ENCODE results near the gene SHANK3. TPM values are rescaled to one million over a fixed set of nuclear protein-coding genes. Genes with fewer than 3 reads are reported as not detected.

The SHANK3 gene
- total and polyA plus RNA-seq, 2 of the 4 experiments (the other 2 are of a cell fraction) = 0.18 to 1.5 TPM

DNA sequence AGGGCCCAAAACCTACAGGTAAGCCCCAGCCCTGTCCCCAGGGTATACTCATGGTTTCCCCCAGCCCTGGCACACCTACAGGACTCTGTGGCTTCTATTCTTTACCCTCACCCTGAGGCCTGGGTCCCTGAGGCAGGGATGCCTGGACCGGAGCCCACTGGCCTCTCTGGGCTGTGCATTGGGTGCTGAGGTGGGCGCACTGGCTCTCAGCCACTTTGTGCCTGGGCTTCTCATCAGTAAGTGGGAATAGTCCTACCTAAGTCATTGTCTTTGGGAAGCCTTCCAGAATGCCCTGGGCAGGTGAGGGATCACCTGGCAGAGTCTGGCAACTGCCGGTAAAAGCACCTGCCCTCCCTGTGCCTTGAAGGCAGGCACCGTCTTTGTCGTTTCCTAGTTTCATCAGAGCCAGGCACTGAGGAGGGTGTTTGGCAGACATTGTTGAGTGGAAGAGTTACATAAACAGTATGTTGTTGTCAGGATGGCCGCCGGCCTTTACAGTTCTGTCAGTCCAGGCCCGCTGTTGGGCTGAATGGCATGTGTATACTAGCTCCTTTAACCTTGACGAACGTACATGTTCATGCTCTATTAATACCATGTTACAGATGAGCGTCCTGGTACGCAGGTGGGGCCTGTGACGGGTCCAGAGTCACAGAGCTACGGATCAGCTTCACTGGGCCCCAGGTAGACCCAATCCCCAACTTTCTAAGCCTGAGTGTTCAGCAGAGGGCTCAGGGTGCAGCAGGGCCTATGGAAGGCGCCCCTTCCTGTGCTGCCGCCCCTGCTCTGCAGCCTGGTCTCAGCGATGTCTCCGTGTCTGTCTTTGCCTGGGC, 23.0 kb downstream of the SHANK3 start:
- intact Hi-C loops (cut with micrococcal nuclease) (no loop called here), in situ Hi-C loops (cut with MboI; ENCODE audit: low sequenced_read_pairs) (no loop called here), dilution Hi-C loops (cut with HindIII; ENCODE audit: low sequenced_read_pairs, unreplicated experiment) (no loop called here)
- Histone ChIP-seq H2BK120ac (ENCODE audit: low read depth, low read length) (no peak overlapping the region), H3K27me3 (ENCODE audit: control insufficient read depth, insufficient read depth, low read length) (peaks cover 12% of the 10 kb centered on the region), H3K23ac (ENCODE audit: low read depth, low read length) (no peak overlapping the region), H4K8ac (ENCODE audit: low read depth in 2 of 2, low read length in 2 of 2) (no peak overlapping the region), H3K4me2 (ENCODE audit: low read depth, low read length) (no peak overlapping the region), H3K4me1 (ENCODE audit: control insufficient read depth, insufficient read depth, low read length) (peaks cover 4% of the 10 kb centered on the region), H2AFZ (replicated peaks; ENCODE audit: low read length, poor library complexity) (no peak overlapping the region), H3K9me3 (ENCODE audit: control insufficient read depth, insufficient read depth, low read length) (no peaks in the 10 kb centered on the region), H3K56ac (ENCODE audit: extremely low read depth, insufficient read depth, low read length) (no peak overlapping the region), H2AK9ac (replicated peaks; ENCODE audit: low read depth, low read length, poor library complexity) (no peak overlapping the region), H3K9ac (ENCODE audit: low read depth, low read length) (no peak overlapping the region), H2BK5ac (ENCODE audit: low read depth, low read length, poor library complexity, severe bottlenecking) (no peak overlapping the region), H4K91ac (ENCODE audit: insufficient read depth, low read depth, low read length) (no peak overlapping the region), H3K4ac (ENCODE audit: low read depth, low read length) (no peak overlapping the region), H3K18ac (ENCODE audit: low read depth, low read length) (no peak overlapping the region), H2BK20ac (ENCODE audit: low read depth, low read length) (no peak overlapping the region), H4K5ac (ENCODE audit: low read depth, low read length) (no peak overlapping the region), H4K20me1 (ENCODE audit: insufficient read depth, low read length) (no peaks in the 10 kb centered on the region; the same call in 1 of the 2 replicates), H2AK5ac (ENCODE audit: low read depth, low read length) (no peak overlapping the region), H2BK15ac (ENCODE audit: low read depth, low read length) (no peak overlapping the region), H3K9me1 (ENCODE audit: insufficient read depth, low read length) (no peaks in the 10 kb centered on the region), H3K14ac (replicated peaks; ENCODE audit: low read depth, low read length) (no peak overlapping the region), H3K4me3 (ENCODE audit: insufficient read depth, low read depth, low read length) (no peak overlapping the region), H3K27ac (ENCODE audit: insufficient read depth, low read length) (no peak overlapping the region), H3K36me3 (ENCODE audit: control insufficient read depth, insufficient read depth, low read length) (no peaks in the 10 kb centered on the region), H3K79me1 (ENCODE audit: low read depth in 1 of 2, low read length in 2 of 2) (peaks cover 3 to 12% of the 10 kb centered on the region in 2 experiments; a peak in 2 of 4 replicates)
- ChIA-PET CTCF (no interaction called here), POLR2A (ENCODE audit: unreplicated experiment) (no interaction called here)
- ATAC-seq (ENCODE audit: low read depth) = no peak
- TF ChIP-seq CEBPB (IDR thresholded peaks at IDR 0.05; ENCODE audit: low read depth, low read length) (no peak), MAZ (IDR thresholded peaks at IDR 0.05; ENCODE audit: borderline replicate concordance, low read depth, low read length) (no peak), RFX5 (IDR thresholded peaks at IDR 0.05; ENCODE audit: low read depth, low read length) (no peak), RAD21 (IDR thresholded peaks at IDR 0.05; ENCODE audit: low read length) (no peak), CHD1 (IDR thresholded peaks at IDR 0.05; ENCODE audit: low read depth, low read length) (no peak), MXI1 (IDR thresholded peaks at IDR 0.05; ENCODE audit: borderline replicate concordance, low read depth, low read length) (no peak), MAFK (IDR thresholded peaks at IDR 0.05; ENCODE audit: low read depth, low read length) (no peak), BHLHE40 (IDR thresholded peaks at IDR 0.05; ENCODE audit: low read depth, low read length) (no peak), SMC3 (IDR thresholded peaks at IDR 0.05; ENCODE audit: low read depth, low read length) (no peak), NFE2L2 (IDR thresholded peaks at IDR 0.05; ENCODE audit: low read depth, low read length) (no peak), FOS (IDR thresholded peaks at IDR 0.05; ENCODE audit: low read depth, low read length) (no peak)
- TF ChIP-seq, protein P1, sequence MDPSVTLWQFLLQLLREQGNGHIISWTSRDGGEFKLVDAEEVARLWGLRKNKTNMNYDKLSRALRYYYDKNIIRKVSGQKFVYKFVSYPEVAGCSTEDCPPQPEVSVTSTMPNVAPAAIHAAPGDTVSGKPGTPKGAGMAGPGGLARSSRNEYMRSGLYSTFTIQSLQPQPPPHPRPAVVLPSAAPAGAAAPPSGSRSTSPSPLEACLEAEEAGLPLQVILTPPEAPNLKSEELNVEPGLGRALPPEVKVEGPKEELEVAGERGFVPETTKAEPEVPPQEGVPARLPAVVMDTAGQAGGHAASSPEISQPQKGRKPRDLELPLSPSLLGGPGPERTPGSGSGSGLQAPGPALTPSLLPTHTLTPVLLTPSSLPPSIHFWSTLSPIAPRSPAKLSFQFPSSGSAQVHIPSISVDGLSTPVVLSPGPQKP (IDR thresholded peaks at IDR 0.05; ENCODE audit: borderline replicate concordance, low read depth, low read length) = no peak
- TF ChIP-seq, protein P2, sequence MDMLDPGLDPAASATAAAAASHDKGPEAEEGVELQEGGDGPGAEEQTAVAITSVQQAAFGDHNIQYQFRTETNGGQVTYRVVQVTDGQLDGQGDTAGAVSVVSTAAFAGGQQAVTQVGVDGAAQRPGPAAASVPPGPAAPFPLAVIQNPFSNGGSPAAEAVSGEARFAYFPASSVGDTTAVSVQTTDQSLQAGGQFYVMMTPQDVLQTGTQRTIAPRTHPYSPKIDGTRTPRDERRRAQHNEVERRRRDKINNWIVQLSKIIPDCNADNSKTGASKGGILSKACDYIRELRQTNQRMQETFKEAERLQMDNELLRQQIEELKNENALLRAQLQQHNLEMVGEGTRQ (IDR thresholded peaks at IDR 0.05; ENCODE audit: low read depth, low read length) = no peak
- DNase-seq = no peak
- WGBS, 2 experiments (ENCODE audit: extremely low coverage in 2 of 2, insufficient read length in 1 of 2) = 87% methylated on average over 12 of the region's 18 CpGs; no CpG with 5 or more reads in 1 of the 2 experiments
- no TSS peak for BruUV-seq (replicated peaks)

Measured in IMR-90 (cell line).